GM12878 (cell line): Measurements from ENCODE around the gene TOR1AIP1. TPM values are rescaled to one million over a fixed set of nuclear protein-coding genes. Genes with fewer than 3 reads are reported as not detected.

Source experiments
- ATAC-seq: fragments of 200-7000 bp; cut with Tn5 transposase; 3 replicates; pipeline ENCODE4 v1.9.1; 2020; ENCODE audit warnings: mild to moderate bottlenecking, moderate library complexity
- BruUV-seq: library from RNA; stranded (reverse); fragments of 400-500 nt; replicated peaks from 2 replicates; lab custom pipeline; 2021; lab: Mats Ljungman, UMichigan
- CTCF ChIA-PET: fragments of 300-600 bp; sonication (Branson Sonifier 250); formaldehyde crosslinking; extraction: SDS; loops from one replicate; lab custom pipeline; 2021; ENCODE audit warnings: inconsistent platforms; lab: Yijun Ruan, JAX
- POLR2A ChIA-PET: fragments of 350-600 bp; formaldehyde crosslinking; extraction: SDS; loops from one replicate; lab custom pipeline; 2021; ENCODE audit warnings: inconsistent platforms; lab: Charles Lee
- RAD21 ChIA-PET: fragments of 300-600 bp; sonication (Branson Sonifier 250); formaldehyde crosslinking; loops from one replicate; lab custom pipeline; 2023; ENCODE audit warnings: antibody characterized with exemption; ENCODE audit not compliant: unreplicated experiment; lab: Charles Lee
- SMC1A ChIA-PET: fragments of 300-600 bp; sonication (Branson Sonifier 250); formaldehyde crosslinking; loops from one replicate; lab custom pipeline; 2023; ENCODE audit not compliant: unreplicated experiment, uncharacterized antibody; lab: Charles Lee
- DNase-seq: peaks from one replicate; pipeline ENCODE4 v3.0.0-alpha.2; 2011; ENCODE audit warnings: low read depth, low spot score
- FAIRE-seq: peaks from 3 replicates; lab custom pipeline; 2011; peaks lifted over from hg19 to GRCh38; lab: Jason Lieb, UNC
- H2AFZ ChIP-seq: 2 replicates; pipeline ENCODE4 v1.6.0; 2011; ENCODE audit warnings: low read depth, low read length, control low read depth; ENCODE audit not compliant: control insufficient read depth
- H3K27ac ChIP-seq: 2 replicates; pipeline ENCODE4 v1.5.1; 2011; ENCODE audit warnings: control low read depth; ENCODE audit not compliant: control insufficient read depth, insufficient read depth
- H3K27me3 ChIP-seq, 2 experiments: replicated peaks in 1 of 2; 2 replicates each; pipeline versions ENCODE4 v1.6.0 to v1.6.1; 2011; ENCODE audit warnings: low read length in 1 of 2; ENCODE audit not compliant: control insufficient read depth in 2 of 2, insufficient read depth in 2 of 2
- H3K36me3 ChIP-seq, 2 experiments: 2 replicates each; pipeline ENCODE4 v1.5.1; 2011; ENCODE audit warnings: low read length in 1 of 2; ENCODE audit not compliant: control insufficient read depth in 2 of 2, insufficient read depth in 2 of 2
- H3K4me1 ChIP-seq: 2 replicates; pipeline ENCODE4 v1.6.1; 2011; ENCODE audit warnings: mild to moderate bottlenecking, low read length, moderate library complexity, mixed read lengths; ENCODE audit not compliant: control insufficient read depth, insufficient read depth
- H3K4me2 ChIP-seq: 2 replicates; pipeline ENCODE4 v1.6.0; 2011; ENCODE audit warnings: control low read depth; ENCODE audit not compliant: control insufficient read depth, insufficient read depth
- H3K4me3 ChIP-seq: fragments of 200-600 bp; sonication (generic); 2 replicates; pipeline ENCODE4 v1.5.1; 2016
- H3K79me2 ChIP-seq: 2 replicates; pipeline ENCODE4 v1.6.0; 2011; ENCODE audit warnings: low read length; ENCODE audit not compliant: control insufficient read depth, insufficient read depth
- H3K9ac ChIP-seq: 2 replicates; pipeline ENCODE4 v1.8.0; 2011; ENCODE audit warnings: low read length, control low read depth, mixed read lengths; ENCODE audit not compliant: control insufficient read depth, insufficient read depth
- H3K9me3 ChIP-seq: replicated peaks from 3 replicates; pipeline ENCODE4 v1.5.1; 2011; ENCODE audit warnings: mild to moderate bottlenecking, low read length; ENCODE audit not compliant: control insufficient read depth, insufficient read depth
- H4K20me1 ChIP-seq: 2 replicates; pipeline ENCODE4 v1.6.0; 2011; ENCODE audit not compliant: control insufficient read depth, insufficient read depth
- CREB1 ChIP-seq: IDR thresholded peaks from 2 replicates; pipeline ENCODE4 v1.6.1; 2012; ENCODE audit warnings: low read depth, mild to moderate bottlenecking, inconsistent platforms
- CTCF ChIP-seq, 3 experiments: IDR thresholded peaks in 2 of 3; conservative IDR thresholded peaks in 1 of 3; 2 replicates each; pipeline ENCODE4 v1.5.1; 2011; ENCODE audit warnings: low read depth in 3 of 3, low read length in 3 of 3, mild to moderate bottlenecking in 3 of 3, control low read depth in 2 of 3, moderate library complexity in 2 of 3, inconsistent platforms in 1 of 3, mixed read lengths in 1 of 3; ENCODE audit not compliant: control insufficient read depth in 2 of 3, insufficient read depth in 1 of 3; ENCODE audit errors: extremely low read depth in 1 of 3
- GATAD2B ChIP-seq: fragments of 450-650 bp; conservative IDR thresholded peaks from 2 replicates; pipeline ENCODE4 v1.6.1; 2017; ENCODE audit warnings: low read depth, mild to moderate bottlenecking, moderate library complexity
- NBN ChIP-seq: fragments of 450-650 bp; IDR thresholded peaks from 2 replicates; pipeline ENCODE4 v1.6.1; 2016
- PBX3 ChIP-seq: IDR thresholded peaks from 2 replicates; pipeline ENCODE4 v1.6.1; 2011; ENCODE audit warnings: mild to moderate bottlenecking, low read depth, low read length, moderate library complexity; ENCODE audit not compliant: insufficient replicate concordance
- SMAD5 ChIP-seq: IDR thresholded peaks from 2 replicates; pipeline ENCODE4 v1.6.1; 2016; ENCODE audit warnings: antibody characterized with exemption, low read depth
- WGBS: methylation state at CpG from one replicate; pipeline ENCODE4 v1.1.6; 2016; ENCODE audit warnings: low lambda C conversion rate; ENCODE audit not compliant: insufficient replicate concordance, insufficient coverage; ENCODE audit errors: missing lambda C conversion rate; 5-methylcytosine and 5-hydroxymethylcytosine counted together
- in situ Hi-C: fragments of 300-500 bp; cut with MboI; formaldehyde crosslinking; loops from 9 replicates; pipeline ENCODE4 v1.14.3; 2018; ENCODE audit warnings: mixed read lengths
- intact Hi-C: fragments of 100-400 bp; cut with micrococcal nuclease; formaldehyde crosslinking; loops from one replicate; pipeline ENCODE4 v1.14.2; 2022; ENCODE audit not compliant: unreplicated experiment
- polyA plus RNA-seq, 11 experiments: library from polyadenylated mRNA; depleted of rRNA in 4 of 11; unstranded in 6 of 11; stranded (reverse) in 5 of 11; fragments of >200 nt; fragmentation: Nextera tagmentation in 4 of 11; fragmentation: Illumina TruSeq in 1 of 11; extraction: Ambion mirVana in 4 of 11; extraction: Trizol in 1 of 11; gene quantifications; 1 replicate in 1 of 11; 2 replicates in 10 of 11; pipeline versions ENCODE4 v1.2.1 to v1.2.3, GENCODE V29; 2011 to 2016; ENCODE audit warnings: inconsistent platforms in 2 of 11, missing spikeins in 2 of 11, low read depth in 1 of 11
- total RNA-seq, 4 experiments: library from RNA; depleted of rRNA in 3 of 4; stranded (reverse); fragments of >200 nt in 3 of 4; fragmentation: Illumina TruSeq in 1 of 4; extraction: Trizol in 1 of 4; gene quantifications; 2 replicates each; pipeline versions ENCODE4 v1.2.1 to v1.2.3, GENCODE V29; 2013 to 2021

The TOR1AIP1 gene
- total and polyA plus RNA-seq, 10 of the 15 experiments (the other 5 are each of a cell fraction or from before 2014, with no cell fraction given) = 14.8 to 36.0 (median 25.8) TPM

GRCh38 chr1:179871940-179872339 lies 10.1 kb upstream of the TOR1AIP1 start:
- no peak overlapping the region for H3K4me3 ChIP-seq
- BruUV-seq = no TSS peak
- peaks cover 54% of the 10 kb centered on the region for H3K79me2 ChIP-seq
- WGBS = 63% methylated on average over 1 of the region's 1 CpG
- H3K4me2 ChIP-seq = 0 out of 2 replicates have a peak overlapping the region, but pooled peaks have one; percentile 30
- DNase-seq = no peak
- SMC1A ChIA-PET = interaction anchor here (1.4 kb wide), 1 partner anchor 9 kb away, joined by 4 read pairs; no protein-coding TSS in a partner anchor
- H3K27me3 ChIP-seq = no peaks in the 10 kb centered on the region
- no peak for FAIRE-seq
- CTCF ChIA-PET = interaction anchor here (1.0 to 2.6 kb wide), 2 partner anchors 176 to 307 kb away, joined by 3 to 11 read pairs; no protein-coding TSS in a partner anchor
- peak; percentile 24 for ATAC-seq
- H4K20me1 ChIP-seq = no peaks in the 10 kb centered on the region
- TF ChIP-seq CREB1 = no peak
- TF ChIP-seq GATAD2B = no peak
- no peak for TF ChIP-seq NBN
- no peak for TF ChIP-seq PBX3
- TF ChIP-seq, all 136 proteins: peak for 0
- Histone ChIP-seq H3K27ac (no peak overlapping the region), H3K9ac (no peak overlapping the region), H3K9me3 (no peaks in the 10 kb centered on the region), H2AFZ (no peak overlapping the region), H3K36me3 (peaks cover 0 to 10% of the 10 kb centered on the region in 2 experiments; a peak in 2 of 4 replicates), H3K4me1 (peaks cover 4% of the 10 kb centered on the region; the same call in 1 of the 2 replicates)
- RAD21 ChIA-PET = interaction anchor here (0.8 to 1.0 kb wide), 3 partner anchors 82 to 166 kb away, joined by 3 read pairs; no protein-coding TSS in a partner anchor
- POLR2A ChIA-PET = interaction anchor here (0.6 kb wide), 1 partner anchor 139 kb away, joined by 3 read pairs; no protein-coding TSS in a partner anchor
- in situ Hi-C loops = loop anchor here (5.0 to 25.0 kb wide), 2 partner anchors 305 to 615 kb away; no protein-coding TSS in a partner anchor
- intact Hi-C loops = no loop called here

GRCh38 chr1:179872558-179872957 lies 9.5 kb upstream of the TOR1AIP1 start:
- CTCF ChIA-PET = interaction anchor here (1.0 to 2.6 kb wide), 2 partner anchors 176 to 306 kb away, joined by 3 to 11 read pairs; no protein-coding TSS in a partner anchor
- FAIRE-seq (no peak), DNase-seq (no peak), ATAC-seq (peak; percentile 52)
- H3K27me3 ChIP-seq = no peaks in the 10 kb centered on the region
- RAD21 ChIA-PET = interaction anchor here (0.5 to 1.0 kb wide), 3 partner anchors 57 to 83 kb away, joined by 3 read pairs; no protein-coding TSS in a partner anchor
- intact Hi-C loops = no loop called here
- H3K4me3 ChIP-seq = no peak overlapping the region
- no peaks in the 10 kb centered on the region for H4K20me1 ChIP-seq
- no peak overlapping the region for H3K27ac ChIP-seq
- H3K9ac ChIP-seq = no peak overlapping the region
- no peaks in the 10 kb centered on the region for H3K9me3 ChIP-seq
- SMC1A ChIA-PET = interaction anchor here (1.4 kb wide), 1 partner anchor 8 kb away, joined by 4 read pairs; no protein-coding TSS in a partner anchor
- H3K36me3 ChIP-seq = peaks cover 0 to 6% of the 10 kb centered on the region in 2 experiments; a peak in 2 of 4 replicates
- in situ Hi-C loops = loop anchor here (5.0 to 25.0 kb wide), 2 partner anchors 305 to 615 kb away; no protein-coding TSS in a partner anchor
- no peak overlapping the region for H3K4me2 ChIP-seq
- TF ChIP-seq SMAD5 = no peak
- TF ChIP-seq CTCF (IDR thresholded peaks at IDR 0.05 in 2 of 3, conservative IDR thresholded peaks at IDR 0.05 in 1 of 3; ENCODE audit: control insufficient read depth in 2 of 3, extremely low read depth in 1 of 3, insufficient read depth in 1 of 3, low read depth in 3 of 3, low read length in 3 of 3) = 0 out of 6 replicates have a peak, but pooled peaks of 1 of the 3 experiments have one; percentile 5
- WGBS = 47% methylated on average over 5 of the region's 5 CpGs
- H3K79me2 ChIP-seq = peaks cover 58% of the 10 kb centered on the region
- H2AFZ ChIP-seq = no peak overlapping the region
- H3K4me1 ChIP-seq = peaks cover 4% of the 10 kb centered on the region; the same call in 1 of the 2 replicates
- BruUV-seq = no TSS peak
- POLR2A ChIA-PET = no interaction called here
